ENCODE measurements around the gene OR4D6.
"Not testable (repeated sequence)": the region's sequence is repeated elsewhere in the genome, so short reads cannot be mapped to it uniquely, and the experiment has no call there.

- not testable (repeated sequence) for TF ChIP-seq CTCF, POLR2A (IDR thresholded peaks at IDR 0.05)
Observed at GRCh38 chr11:59445624-59446023, 11.1 kb upstream of the OR4D6 start.

Data from uterus (tissue), 2 donors.